ENCODE measurements around the gene NDOR1.

DNA sequence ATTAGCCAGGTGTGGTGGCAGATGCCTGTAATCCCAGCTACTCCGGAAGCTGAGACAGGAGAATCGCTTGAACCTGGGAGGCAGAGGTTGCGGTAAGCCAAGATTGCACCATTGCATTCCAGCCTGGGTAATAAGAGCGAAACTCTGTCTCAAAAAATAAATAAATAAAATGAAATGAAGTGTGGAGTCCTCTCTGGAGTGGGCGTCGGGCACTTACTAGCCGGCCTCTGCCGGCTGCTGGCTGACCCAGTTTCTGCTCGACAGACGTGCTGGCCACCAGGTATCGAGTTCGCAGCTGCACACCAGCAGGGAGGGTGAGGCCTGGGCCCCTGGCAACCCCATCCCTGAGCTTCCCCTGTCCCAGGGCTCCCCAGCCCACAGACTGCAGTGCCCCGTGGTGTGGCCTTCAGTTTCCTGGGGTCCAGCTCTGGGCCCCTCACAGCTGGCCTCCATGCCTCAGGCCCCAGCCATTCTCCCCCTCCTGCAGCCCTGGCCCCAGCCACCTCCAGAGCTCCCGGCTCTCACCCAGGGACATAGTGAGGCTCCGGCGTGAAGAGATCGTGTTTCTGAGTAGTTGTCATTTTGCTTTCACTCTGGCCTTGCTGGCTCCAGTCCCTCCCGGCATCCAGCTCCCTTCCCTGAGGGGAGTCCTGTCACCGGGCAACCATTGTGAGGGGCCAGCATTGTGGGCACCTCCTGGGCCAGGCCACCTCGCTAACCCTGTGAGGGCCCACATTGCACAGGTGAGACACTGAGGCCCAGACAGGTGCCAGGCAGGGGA lies 41.8 kb downstream of the NDOR1 start:
- TF ChIP-seq, protein P1, sequence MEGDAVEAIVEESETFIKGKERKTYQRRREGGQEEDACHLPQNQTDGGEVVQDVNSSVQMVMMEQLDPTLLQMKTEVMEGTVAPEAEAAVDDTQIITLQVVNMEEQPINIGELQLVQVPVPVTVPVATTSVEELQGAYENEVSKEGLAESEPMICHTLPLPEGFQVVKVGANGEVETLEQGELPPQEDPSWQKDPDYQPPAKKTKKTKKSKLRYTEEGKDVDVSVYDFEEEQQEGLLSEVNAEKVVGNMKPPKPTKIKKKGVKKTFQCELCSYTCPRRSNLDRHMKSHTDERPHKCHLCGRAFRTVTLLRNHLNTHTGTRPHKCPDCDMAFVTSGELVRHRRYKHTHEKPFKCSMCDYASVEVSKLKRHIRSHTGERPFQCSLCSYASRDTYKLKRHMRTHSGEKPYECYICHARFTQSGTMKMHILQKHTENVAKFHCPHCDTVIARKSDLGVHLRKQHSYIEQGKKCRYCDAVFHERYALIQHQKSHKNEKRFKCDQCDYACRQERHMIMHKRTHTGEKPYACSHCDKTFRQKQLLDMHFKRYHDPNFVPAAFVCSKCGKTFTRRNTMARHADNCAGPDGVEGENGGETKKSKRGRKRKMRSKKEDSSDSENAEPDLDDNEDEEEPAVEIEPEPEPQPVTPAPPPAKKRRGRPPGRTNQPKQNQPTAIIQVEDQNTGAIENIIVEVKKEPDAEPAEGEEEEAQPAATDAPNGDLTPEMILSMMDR (IDR thresholded peaks at IDR 0.05), result no peak
- no peak for TF ChIP-seq POLR2A (IDR thresholded peaks at IDR 0.05)
